HG03558 (cell line): ENCODE measurements around the gene PRCP.
"Not testable (repeated sequence)": the region's sequence is repeated elsewhere in the genome, so short reads cannot be mapped to it uniquely, and the experiment has no call there.

Source experiments
- ATAC-seq: cut with Tn5 transposase; IDR thresholded peaks from one replicate; pipeline ENCODE4 v1.9.1; 2021; ENCODE audit warnings: moderate number of reproducible peaks; ENCODE audit not compliant: unreplicated experiment; ENCODE audit errors: extremely low read depth

PRCP gene

DNA sequence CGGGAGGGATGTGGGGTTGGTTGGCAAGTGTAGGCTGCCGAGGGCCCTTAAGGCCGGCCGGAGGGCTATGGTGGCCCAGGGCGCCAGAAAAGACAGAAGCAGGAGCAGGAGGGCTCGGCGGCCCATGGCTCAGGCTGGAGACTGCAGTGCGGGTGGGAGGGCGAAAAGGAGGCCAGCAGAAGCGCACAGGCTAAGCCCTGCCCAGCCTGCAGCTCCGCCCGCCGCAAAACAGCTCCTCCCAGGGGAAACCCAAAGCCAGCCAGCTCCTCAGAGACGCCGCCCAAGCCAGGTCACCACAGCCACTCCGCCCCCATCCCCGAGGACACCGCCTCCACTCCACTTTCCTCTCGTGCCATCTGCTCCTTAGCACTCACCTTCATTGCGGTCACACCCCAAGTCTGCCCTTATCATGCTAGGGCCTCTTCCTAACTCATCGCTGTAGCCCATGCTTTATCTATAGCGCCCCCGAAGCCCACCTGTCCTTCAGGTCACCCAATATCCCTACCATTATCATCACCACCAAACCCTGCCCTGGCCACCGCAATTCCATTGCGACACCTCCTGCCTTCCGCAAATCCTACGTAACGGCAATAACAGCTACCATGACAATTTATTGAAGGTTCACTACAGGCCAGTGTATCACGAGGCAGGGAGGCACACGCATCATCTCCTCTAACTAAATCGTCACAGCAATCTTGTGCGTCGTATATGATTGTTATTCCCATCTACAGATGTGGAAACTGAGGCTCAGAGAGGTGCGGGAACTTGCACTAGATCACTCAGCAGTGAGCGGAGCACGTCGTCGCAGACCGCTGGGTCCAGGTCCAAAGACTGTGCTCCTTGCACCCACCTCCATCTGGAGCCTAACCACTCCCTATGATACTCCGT lies at the start of gene PRCP:
PRCP (minus strand) TSS at position 154 of the 888 bp plus-strand sequence; CDS start at position 126, 28 bp downstream.
- peak; percentile 72 for ATAC-seq

DNA sequence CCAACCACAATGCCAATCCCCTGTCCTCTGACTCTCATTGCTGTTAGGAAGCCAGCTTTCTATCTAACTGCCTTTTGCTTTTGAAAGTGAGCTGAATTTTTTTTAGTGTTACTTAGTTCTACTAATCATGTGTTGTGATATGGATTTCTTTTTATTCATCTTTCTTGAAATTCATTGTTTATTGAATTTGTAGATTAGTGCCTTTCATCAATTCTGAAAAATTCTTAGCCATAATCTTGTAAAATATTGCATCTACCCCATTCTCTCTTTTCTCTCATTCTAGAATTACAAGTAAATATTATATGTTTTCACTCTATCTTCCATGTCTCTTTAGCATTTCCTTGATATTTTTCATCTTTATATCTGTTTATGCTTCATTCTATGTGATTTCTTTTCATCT lies 49.1 kb upstream of the PRCP start:
- ATAC-seq = no peak

DNA sequence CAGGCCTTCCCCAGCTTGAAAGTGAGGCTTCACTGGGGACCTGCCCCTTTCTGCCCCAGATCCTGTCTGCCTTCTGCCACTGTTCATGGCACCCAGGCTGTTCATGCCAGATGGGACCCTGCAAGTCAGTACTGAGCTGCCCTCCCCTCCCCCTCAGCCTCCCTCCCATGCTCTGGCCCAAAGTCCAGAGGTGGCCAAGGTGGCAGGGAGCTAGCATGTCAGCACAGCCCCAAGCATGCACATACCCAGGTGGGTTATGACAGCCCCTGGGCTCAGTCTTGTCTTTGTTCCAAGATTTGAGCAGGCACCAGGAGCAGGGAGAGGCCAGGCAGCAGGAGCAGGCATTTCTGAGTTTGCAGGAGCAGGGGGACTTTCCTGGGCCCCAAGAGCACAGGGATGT lies 45.5 kb upstream of the PRCP start:
- ATAC-seq = no peak

DNA sequence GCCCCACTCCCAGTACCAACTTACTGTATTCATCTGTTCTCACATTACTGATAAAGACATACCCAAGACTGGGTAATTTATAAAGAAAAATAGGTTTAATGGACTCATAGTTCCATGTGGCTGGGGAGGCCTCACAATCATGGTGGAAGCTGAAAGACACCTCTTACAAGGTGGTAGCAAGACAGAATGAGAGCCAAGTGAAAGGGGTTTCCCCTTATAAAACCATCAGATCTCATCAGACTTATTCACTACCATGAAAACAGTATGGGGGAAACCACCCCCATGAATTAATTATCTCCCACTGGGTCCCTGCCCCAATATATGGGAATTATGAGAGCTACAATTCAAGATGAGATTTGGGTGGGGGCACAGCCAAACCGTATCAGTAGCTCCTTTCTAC lies 44.8 kb upstream of the PRCP start:
- ATAC-seq = not testable (repeated sequence)

DNA sequence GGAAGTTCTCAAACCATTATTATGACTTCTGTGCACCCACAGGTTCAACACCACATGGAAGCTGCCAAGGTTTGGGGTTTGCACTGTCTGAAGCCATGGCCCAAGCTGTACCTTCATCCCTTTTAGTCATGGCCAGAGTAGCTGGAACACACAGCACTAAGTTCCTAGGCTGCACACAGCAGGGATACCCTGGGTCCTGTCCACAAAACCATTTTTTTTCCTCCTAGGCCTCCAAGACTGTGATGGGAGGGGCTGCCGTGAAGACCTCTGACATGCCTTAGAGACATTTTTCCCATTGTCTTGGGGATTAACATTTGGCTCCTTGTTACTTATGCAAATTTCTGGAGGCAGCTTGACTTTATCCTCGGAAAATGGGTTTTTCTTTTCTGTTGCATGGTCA lies 44.0 kb upstream of the PRCP start:
- no peak for ATAC-seq

DNA sequence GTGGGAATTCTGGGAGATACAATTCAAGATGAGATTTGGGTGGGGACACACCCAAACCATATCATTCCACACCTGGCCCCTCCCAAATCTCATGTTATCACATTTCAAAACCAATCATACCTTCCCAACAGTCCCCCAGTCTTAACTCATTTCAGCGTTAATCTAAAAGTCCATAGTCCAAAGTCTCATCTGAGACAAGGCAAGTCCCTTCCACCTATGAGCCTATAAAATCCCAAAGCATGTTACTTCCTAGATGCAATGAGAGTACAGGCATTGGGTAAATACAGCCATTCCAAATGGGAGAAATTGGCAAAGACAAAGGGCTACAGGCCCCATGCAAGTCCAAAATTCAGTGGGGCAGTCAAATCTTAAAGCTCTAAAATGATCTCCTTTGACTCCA lies 43.2 kb upstream of the PRCP start:
- not testable (repeated sequence) for ATAC-seq

DNA sequence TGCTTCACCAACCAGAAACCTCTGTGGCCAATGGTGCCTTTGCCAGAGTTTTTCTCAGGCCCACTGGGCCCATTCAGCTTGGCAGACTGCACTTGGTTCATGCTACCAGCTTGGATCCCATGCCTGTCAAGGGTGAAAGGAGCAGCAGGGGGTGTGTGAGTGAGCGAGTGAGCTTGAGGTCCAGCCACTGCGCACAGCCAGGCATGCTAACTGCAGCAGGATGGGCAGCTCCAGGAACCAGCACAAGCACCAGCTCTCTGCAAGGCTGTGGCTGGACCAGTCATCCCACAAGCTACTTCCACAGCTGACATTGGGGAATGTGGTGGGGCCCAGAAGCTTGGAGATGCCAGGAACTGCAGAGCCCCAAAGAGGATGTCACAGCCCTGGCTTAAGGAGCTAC lies 42.1 kb upstream of the PRCP start:
- ATAC-seq = no peak

DNA sequence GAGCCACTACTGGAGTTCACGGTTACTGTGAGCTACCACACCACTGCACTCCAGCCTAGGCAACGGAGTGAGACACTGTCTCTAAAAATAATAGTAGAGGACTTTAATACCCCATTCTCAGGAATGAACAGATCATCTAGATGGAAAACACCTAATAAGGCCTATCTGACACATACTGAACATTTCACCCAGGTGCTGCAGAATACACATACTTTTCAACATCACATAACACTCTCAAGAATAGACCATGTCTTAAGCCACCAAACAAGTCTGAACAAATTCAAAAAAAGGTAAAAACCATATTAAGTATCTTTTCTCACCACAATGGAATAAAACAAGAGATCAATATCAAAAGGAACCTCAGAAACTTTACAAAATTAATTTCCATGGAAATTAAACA lies 39.2 kb upstream of the PRCP start:
- no peak for ATAC-seq

DNA sequence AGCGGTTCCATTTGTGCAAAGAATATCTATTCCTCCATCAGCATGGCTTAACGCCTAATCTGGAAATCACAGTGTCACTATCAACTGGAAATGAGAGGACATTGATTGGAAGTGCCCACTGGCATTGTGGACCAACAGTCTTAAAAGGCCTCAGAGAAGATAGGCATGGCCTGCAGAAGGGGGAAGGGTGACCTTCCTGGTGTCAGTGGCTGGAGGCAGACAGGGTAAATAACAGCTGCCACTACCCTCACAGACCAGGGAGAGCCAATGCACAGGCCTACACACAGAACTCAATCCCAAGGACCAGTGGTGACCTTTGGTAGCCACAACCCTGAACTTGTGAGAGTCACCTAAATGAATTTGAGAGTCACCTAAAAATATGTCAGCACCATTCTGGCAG lies 37.3 kb upstream of the PRCP start:
- no peak for ATAC-seq

DNA sequence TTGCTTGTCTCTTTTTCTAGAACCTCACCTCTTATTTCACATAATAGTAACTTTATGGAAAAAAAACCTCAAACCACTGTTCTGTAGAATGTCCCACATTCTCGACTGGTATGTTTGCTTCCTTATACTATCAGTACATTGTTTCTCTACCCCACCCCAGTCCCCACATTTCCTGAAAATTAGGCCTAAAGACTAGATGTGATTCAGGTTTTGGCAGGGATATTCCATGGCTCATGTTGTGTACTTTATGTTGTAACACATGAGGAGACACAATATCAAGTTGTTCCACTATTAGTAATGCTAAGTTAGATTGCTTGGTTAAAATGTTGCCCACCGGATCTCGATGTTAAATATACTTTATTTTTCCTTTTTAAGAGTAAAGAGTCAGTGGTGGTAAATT lies 36.0 kb upstream of the PRCP start:
- no peak for ATAC-seq

DNA sequence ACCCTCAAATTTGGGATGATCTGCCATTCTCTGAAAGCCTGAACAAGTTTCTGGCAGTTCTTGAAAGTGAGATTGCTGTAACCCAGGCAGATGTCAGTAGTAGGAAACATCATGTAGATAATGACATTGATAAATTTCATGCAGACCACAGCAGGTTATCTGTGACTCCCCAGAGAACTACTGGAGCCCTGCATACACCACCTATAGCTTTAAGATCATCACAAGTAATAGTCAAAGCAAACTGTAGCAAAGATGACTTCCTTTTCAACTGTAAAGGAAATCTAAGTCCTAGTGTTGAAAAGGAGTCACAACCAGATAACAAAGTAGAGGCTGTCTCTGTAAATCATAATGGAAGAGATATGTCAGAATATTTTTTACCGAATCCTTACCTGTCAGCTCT lies 32.3 kb upstream of the PRCP start:
- no peak for ATAC-seq

DNA sequence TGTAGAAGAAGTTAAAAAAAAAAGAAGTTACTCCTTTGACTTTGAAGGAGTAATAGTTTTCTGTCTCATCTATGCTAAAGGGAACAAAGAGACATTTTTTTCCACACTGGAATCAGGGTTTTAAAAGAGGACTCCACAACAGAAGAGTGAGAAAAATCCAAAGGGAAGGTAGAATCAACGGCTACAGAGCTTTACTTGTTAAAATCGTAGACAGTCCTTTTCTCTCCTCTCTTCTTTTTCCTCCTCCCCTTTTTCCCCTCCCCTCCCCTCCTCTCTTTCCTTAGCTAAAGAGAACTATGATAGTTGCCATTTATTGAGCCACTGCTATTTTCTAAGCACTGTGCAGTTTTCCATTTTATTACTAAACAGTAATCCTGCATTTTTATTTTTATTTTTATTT lies 30.5 kb upstream of the PRCP start:
- ATAC-seq = no peak

DNA sequence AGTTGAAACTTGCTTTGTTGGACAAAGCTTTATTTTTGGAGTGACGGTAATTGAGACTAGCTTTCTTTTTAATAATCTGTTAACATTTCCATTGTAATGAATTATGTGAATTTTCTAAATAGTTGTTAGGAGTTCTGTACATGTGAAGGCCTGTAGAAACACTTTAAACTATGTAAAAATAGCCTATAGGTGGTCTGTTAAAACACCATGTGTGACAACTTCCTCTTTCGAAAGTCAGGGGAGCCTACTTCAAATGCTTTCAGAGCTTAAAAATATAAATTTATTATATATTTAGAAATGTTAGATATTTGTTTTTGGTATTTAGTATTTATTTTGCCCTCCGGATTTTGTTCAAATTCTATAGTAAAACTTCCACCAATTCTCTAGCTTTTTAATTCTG lies 30.0 kb upstream of the PRCP start:
- ATAC-seq = no peak

DNA sequence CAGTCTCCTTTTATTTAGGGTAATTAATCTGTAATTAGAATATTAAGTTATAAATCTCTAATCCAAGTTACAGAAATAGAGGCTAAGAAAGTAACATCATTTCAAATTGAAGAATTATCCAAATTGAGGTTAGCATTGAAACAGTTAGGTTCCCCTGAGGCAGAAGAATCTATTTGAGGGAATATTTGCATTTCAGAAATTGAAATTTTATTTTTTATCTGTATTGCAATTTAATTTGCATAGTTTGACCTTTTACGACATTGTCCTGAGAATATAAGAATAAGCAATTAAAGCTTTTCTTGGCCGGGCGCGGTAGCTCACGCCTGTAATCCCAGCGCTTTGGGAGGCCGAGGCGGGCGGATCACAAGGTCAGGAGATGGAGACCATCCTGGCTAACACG lies 28.9 kb upstream of the PRCP start:
- ATAC-seq = no peak

DNA sequence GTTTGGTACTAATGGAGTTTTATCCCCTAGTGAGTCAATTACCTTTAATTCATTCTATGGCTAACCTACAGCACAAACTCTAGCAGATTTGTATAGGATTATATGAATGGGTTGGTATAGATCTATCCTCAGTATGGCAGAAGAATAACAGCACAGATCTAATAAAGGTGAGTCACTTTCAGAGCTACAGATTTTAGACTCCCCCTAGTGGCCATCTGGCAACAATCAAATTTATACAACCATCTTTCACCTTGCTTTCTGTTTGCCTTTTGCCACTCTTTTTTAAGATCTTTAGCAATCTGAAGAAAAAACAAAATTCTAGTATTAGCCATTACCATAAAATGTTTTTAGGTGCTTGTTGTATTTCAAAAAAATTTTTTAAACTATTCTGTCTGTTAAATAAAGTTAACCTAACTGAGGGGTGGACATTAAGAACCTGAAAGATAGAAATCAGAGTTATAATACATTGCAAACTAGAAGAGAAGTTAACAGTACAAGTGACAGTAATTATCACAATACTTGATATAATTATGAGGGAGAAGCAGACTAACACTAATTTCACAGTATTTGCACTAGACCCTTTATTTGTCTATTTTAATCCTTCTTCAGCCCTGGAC lies 27.1 kb upstream of the PRCP start:
- ATAC-seq = peak; percentile 59

DNA sequence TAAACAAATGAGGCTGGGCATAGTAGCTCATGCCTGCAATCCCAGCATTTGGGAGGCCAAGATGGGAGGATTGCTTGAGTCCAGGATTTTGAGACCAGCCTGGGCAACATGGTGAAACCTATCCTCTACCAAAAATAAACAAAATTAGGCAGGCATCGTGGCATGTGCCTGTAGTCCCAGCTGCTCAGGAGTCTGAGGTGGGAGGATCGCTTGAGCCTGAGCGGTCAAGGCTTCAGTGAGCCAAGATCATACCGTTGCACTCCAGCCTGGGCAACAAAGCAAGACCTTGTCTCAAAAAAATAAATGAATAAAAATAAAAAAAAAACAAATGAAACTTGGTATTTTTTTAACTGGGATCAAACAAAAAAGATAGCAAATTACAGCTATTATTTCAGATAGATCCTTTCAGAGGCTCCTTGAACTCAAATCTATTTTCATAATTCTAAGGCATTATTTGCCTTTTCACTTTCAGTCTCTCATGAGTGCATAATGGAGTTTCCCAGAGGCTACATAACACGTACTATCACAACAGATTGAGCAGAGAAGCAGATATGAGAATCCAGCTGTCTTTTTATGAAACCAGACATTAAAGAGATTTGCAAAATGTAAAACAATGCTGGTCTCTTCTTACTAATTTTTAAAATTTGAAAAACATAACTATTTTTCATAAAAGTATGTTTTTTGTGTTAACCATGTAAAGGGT lies 24.4 kb upstream of the PRCP start:
- ATAC-seq = no peak

DNA sequence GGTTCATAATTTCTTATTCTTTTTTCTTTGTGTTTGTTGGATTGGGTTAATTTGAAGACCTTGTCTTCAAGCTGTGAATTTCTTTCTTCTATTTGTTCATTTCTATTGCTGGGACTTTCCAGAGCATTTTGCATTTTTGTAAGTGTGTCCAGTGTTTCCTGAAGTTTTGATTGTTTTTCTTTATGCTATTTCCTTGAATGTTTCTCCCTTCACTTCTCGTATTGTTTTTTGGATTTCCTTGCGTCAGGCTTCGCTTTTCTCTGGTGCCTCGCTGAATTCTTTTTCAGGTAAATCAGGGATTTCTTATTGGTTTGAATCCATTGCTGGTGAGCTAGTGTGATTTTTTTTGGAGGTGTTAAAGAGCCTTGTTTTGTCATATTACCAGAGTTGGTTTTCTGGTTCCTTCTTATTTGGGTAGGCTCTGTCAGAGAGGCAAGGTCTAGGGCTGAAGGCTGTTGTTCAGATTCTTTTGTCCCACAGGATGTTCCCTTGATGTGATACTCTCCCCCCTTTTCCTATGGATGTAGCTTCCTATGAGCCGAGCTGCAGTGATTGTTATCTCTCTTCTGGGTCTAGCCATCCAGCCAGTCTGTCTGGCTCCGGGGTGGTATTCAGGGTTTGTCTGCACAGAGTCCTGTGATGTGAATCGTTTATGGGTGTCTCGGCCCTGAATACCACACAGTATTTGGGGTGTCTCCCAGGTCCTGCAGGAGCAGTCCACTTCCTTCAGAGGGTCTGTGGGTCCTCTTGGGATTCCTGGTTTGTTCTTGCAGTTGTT lies 22.4 kb upstream of the PRCP start:
- not testable (repeated sequence) for ATAC-seq

DNA sequence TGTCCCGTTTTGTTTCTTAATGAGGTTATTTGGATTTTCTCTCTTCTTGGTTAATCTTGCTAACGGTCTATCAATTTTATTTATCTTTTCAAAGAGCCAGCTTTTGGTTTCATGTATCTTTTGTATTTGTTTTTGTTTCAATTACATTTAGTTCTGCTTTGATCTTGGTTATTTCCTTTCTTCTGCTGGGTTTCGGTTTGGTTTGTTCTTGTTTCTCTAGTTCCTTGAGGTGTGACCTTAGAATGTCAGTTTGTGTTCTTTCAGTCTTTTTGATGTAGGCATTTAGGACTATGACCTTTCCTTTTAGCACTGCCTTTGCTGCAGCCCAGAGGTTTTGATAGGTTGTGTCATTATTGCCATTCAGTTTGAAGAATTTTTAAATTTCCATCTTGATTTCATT lies 20.0 kb upstream of the PRCP start:
- not testable (repeated sequence) for ATAC-seq

DNA sequence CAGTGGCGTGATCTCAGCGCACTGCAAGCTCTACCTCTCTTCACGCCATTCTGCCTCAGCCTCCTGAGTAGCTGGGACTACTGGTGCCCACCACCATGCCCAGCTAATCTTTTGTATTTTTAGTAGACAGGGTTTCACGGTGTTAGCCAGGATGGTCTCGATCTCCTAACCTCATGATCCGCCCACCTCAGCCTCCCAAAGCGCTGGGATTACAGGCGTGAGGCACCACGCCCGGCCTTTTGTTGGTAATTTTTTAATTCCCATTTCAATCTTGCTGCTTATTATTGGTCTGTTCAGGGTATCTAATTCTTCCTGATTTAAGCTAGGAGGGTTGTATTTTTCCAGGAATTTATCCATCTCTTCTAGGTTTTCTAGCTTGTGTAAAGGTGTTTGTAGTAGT lies 19.6 kb upstream of the PRCP start:
- ATAC-seq = not testable (repeated sequence)

DNA sequence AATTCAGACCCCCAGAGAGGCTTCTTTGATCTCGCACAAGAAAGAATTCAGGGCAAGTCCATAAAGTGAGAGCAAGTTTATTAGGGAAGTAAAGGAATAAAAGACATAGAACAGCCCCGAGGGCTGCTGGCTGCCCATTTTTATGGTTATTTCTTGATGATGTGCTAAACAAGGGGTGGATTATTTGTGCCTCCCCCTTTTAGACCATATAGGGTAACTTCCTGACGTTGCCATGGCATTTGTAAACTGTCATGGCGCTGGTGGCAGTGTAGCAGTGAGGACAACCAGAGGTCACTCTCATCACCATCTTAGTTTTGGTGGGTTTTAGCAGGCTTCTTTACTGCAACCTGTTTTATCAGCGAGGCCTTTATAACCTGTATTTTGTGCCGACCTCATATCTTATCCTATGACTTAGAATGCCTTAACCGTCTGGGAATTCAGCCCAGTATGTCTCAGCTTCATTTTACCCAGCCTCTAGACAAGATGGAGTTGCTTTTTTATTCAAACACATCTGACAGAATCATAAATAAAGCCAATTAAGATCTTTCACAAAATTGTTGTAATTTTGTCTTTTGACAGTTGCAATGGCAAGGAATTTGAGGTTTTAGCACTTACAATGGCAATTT lies 8.9 kb upstream of the PRCP start:
- no peak for ATAC-seq
